GM12892 (cell line): Measurements from ENCODE around the gene CACNB1.

Source experiments
- POLR2A ChIP-seq: IDR thresholded peaks from 2 replicates; pipeline ENCODE4 v1.6.1; 2011; ENCODE audit warnings: low read depth, low read length, control low read depth
- POLR2AphosphoS5 ChIP-seq: IDR thresholded peaks from 2 replicates; pipeline ENCODE4 v1.6.1; 2011; ENCODE audit warnings: low read depth, low read length, control low read depth
- TAF1 ChIP-seq: IDR thresholded peaks from 2 replicates; pipeline ENCODE4 v1.6.1; 2011; ENCODE audit warnings: low read depth, mild to moderate bottlenecking, control low read depth, low read length, borderline replicate concordance

GRCh38 chr17:39193346-39193745, 4.1 kb downstream of the CACNB1 start:
- TF ChIP-seq POLR2AphosphoS5 (no peak), POLR2A (no peak), TAF1 (no peak)
